ENCODE measurements around the gene LRRC63. TPM values are rescaled to one million over a fixed set of nuclear protein-coding genes. Genes with fewer than 3 reads are reported as not detected.
A peak's percentile ranks its signal among the peaks of the same experiment; 100 is the strongest.

LRRC63 gene
- polyA plus RNA-seq, 3 donors: 0.36 TPM; not detected in 2

DNA sequence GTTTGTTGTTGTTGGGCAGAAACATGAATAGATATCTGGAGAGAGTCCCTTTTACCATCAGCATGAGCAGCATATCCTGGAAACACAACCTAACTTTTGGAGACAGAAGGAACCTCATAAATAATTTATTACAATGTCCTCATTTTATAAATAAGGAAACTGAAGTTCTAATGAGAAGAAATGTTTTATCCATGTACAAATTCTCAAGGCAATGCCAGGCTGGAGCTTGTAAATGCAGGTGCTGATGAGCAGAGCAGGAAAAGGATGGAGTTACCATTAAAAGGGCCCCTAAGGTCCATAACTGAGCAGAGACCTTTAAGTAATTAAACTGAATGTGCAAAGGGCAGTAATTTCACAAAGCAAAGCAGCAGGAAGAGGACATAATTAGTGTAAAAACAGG, 47.1 kb upstream of the LRRC63 start:
- Histone ChIP-seq H3K27me3 (ENCODE audit: control insufficient read depth in 2 of 2, insufficient read depth in 2 of 2, low read length in 2 of 2) (no peaks in the 10 kb centered on the region), H3K9me3 (replicated peaks in 1 of 2; ENCODE audit: control insufficient read depth in 1 of 2, insufficient read depth in 1 of 2, low read length in 2 of 2) (no peaks in the 10 kb centered on the region), H3K27ac (ENCODE audit: low read depth in 1 of 2, low read length in 2 of 2) (peak overlapping the region; percentile 48 to 62), H4K20me1 (ENCODE audit: insufficient read depth, low read length) (peaks cover 98% of the 10 kb centered on the region), H3K4me3 (replicated peaks in 1 of 3; ENCODE audit: low read depth in 2 of 3, low read length in 3 of 3) (no peak overlapping the region), H2AFZ (ENCODE audit: insufficient read depth, low read depth, low read length, poor library complexity, severe bottlenecking) (no peak overlapping the region), H3K4me2 (replicated peaks; ENCODE audit: extremely low read depth, low read length, poor library complexity, severe bottlenecking) (peak overlapping the region; percentile 12), H3K9ac (ENCODE audit: insufficient read depth, low read length, poor library complexity, severe bottlenecking) (no peak overlapping the region), H3K36me3 (replicated peaks in 1 of 2; ENCODE audit: control insufficient read depth in 1 of 2, insufficient read depth in 2 of 2, low read length in 2 of 2) (peaks cover 33 to 42% of the 10 kb centered on the region in 2 donors), H3K79me2 (ENCODE audit: insufficient read depth, low read length) (peaks cover 99% of the 10 kb centered on the region), H3K4me1 (ENCODE audit: control insufficient read depth in 1 of 2, insufficient read depth in 2 of 2, low read length in 2 of 2) (peaks cover 84 to 89% of the 10 kb centered on the region in 2 donors)
- H3K27ac Mint-ChIP-seq: peak overlapping the region; percentile 35 to 89 (median 81)
- no peaks in the 10 kb centered on the region for H3K27me3 Mint-ChIP-seq (ENCODE audit: low read depth in 3 of 3)
- intact Hi-C loops (cut with micrococcal nuclease): loop anchor here (5.0 to 10.0 kb wide), 4 partner anchors 48 to 158 kb away; partner anchors contain the start of gene LRRC63 (in 2 of the 2)
- DNase-seq: no peak
- no peaks in the 10 kb centered on the region for H3K9me3 Mint-ChIP-seq
- TF ChIP-seq, protein P1, sequence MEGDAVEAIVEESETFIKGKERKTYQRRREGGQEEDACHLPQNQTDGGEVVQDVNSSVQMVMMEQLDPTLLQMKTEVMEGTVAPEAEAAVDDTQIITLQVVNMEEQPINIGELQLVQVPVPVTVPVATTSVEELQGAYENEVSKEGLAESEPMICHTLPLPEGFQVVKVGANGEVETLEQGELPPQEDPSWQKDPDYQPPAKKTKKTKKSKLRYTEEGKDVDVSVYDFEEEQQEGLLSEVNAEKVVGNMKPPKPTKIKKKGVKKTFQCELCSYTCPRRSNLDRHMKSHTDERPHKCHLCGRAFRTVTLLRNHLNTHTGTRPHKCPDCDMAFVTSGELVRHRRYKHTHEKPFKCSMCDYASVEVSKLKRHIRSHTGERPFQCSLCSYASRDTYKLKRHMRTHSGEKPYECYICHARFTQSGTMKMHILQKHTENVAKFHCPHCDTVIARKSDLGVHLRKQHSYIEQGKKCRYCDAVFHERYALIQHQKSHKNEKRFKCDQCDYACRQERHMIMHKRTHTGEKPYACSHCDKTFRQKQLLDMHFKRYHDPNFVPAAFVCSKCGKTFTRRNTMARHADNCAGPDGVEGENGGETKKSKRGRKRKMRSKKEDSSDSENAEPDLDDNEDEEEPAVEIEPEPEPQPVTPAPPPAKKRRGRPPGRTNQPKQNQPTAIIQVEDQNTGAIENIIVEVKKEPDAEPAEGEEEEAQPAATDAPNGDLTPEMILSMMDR (IDR thresholded peaks at IDR 0.05): no peak
- no peak overlapping the region for H3K4me3 Mint-ChIP-seq
- H3K36me3 Mint-ChIP-seq: peaks cover 48 to 71% of the 10 kb centered on the region in 2 donors
- H3K4me1 Mint-ChIP-seq: peaks cover 82% of the 10 kb centered on the region

DNA sequence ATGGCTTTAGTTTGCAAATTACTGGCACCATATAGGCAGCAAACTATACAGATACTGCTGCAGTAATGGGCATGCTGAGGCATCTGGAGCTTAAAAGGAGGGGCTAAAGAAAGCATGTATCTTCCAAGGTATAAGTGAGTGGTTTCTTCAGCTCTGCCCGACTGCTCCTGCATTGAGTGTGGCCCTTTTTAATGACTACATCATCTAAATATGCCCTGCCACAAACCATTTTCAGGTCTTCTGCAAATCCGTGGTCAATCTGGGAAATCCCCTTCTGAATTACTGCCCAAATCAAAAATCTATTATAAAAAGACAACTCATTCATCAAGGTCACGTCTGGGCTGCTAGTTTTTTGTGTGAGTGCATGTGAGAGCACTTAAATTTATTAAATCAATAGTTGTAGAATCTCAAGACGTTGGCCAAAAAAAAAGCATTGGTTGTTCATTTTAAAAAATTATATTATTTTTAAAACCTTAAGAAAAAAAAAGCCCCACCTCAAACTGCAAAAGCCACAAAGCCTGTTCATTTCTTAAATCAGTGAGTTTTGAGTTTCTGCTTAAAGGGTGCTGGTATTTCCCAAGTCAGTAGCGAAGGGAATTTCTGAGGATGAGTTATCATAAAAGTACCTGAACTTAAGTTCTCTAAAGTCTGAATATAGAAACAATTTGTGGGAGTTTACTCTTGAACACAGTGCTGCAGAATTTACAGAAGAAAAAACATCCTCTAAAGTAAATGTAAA, 46.1 kb upstream of the LRRC63 start:
- H3K4me1 Mint-ChIP-seq: peaks cover 82% of the 10 kb centered on the region
- Histone ChIP-seq H3K27me3 (ENCODE audit: control insufficient read depth in 2 of 2, insufficient read depth in 2 of 2, low read length in 2 of 2) (no peaks in the 10 kb centered on the region), H3K79me2 (ENCODE audit: insufficient read depth, low read length) (peaks cover 99% of the 10 kb centered on the region), H3K4me1 (ENCODE audit: control insufficient read depth in 1 of 2, insufficient read depth in 2 of 2, low read length in 2 of 2) (peaks cover 84 to 89% of the 10 kb centered on the region in 2 donors), H3K9ac (ENCODE audit: insufficient read depth, low read length, poor library complexity, severe bottlenecking) (no peak overlapping the region), H4K20me1 (ENCODE audit: insufficient read depth, low read length) (peaks cover 98% of the 10 kb centered on the region), H2AFZ (ENCODE audit: insufficient read depth, low read depth, low read length, poor library complexity, severe bottlenecking) (no peak overlapping the region), H3K4me3 (replicated peaks in 1 of 3; ENCODE audit: low read depth in 2 of 3, low read length in 3 of 3) (peak overlapping the region in 1 of 3 experiments; percentile 98), H3K9me3 (replicated peaks in 1 of 2; ENCODE audit: control insufficient read depth in 1 of 2, insufficient read depth in 1 of 2, low read length in 2 of 2) (no peaks in the 10 kb centered on the region), H3K4me2 (replicated peaks; ENCODE audit: extremely low read depth, low read length, poor library complexity, severe bottlenecking) (peak overlapping the region; percentile 97), H3K27ac (ENCODE audit: low read depth in 1 of 2, low read length in 2 of 2) (peak overlapping the region in 1 of 2 donors; percentile 95), H3K36me3 (replicated peaks in 1 of 2; ENCODE audit: control insufficient read depth in 1 of 2, insufficient read depth in 2 of 2, low read length in 2 of 2) (peaks cover 35 to 44% of the 10 kb centered on the region in 2 donors)
- peaks cover 50 to 73% of the 10 kb centered on the region in 2 donors for H3K36me3 Mint-ChIP-seq
- no CpG with 5 or more reads among the region's 5 CpGs for whole genome bisulfite sequencing (ENCODE audit: insufficient coverage)
- intact Hi-C loops (cut with micrococcal nuclease): loop anchor here (5.0 to 10.0 kb wide), 4 partner anchors 47 to 157 kb away; partner anchors contain the start of gene LRRC63 (in 2 of the 2)
- peak overlapping the region in 1 of 2 donors; percentile 2 for H3K4me3 Mint-ChIP-seq
- DNase-seq: peak in 2 of 3 donors; percentile 32 to 88
- TF ChIP-seq, protein P1 (IDR thresholded peaks at IDR 0.05): no peak
- no peaks in the 10 kb centered on the region for H3K9me3 Mint-ChIP-seq
- H3K27me3 Mint-ChIP-seq (ENCODE audit: low read depth in 3 of 3): no peaks in the 10 kb centered on the region
- peak overlapping the region; percentile 77 to 96 (median 84) for H3K27ac Mint-ChIP-seq

All from CD14-positive monocyte (primary cell).